Measurements from ENCODE around the gene CBARP. TPM values are rescaled to one million over a fixed set of nuclear protein-coding genes. Genes with fewer than 3 reads are reported as not detected.
A peak's percentile ranks its signal among the peaks of the same experiment; 100 is the strongest.

Gene CBARP
- total and polyA plus RNA-seq, 9 of the 15 experiments (the other 6 are each of a cell fraction or from before 2014, with no cell fraction given): 0.03 to 8.9 (median 1.2) TPM; not detected in 1

- TF ChIP-seq ZNF324 (CRISPR knock-in tag; IDR thresholded peaks at IDR 0.05): no peak
- TF ChIP-seq RHOXF2B (CRISPR knock-in tag; conservative IDR thresholded peaks at IDR 0.05): no peak
- no peak for TF ChIP-seq FOXK1 (CRISPR knock-in tag; IDR thresholded peaks at IDR 0.05; ENCODE audit: borderline replicate concordance)
- TF ChIP-seq CHD7 (IDR thresholded peaks at IDR 0.05; ENCODE audit: low read depth, low read length): no peak
- no peak for TF ChIP-seq PHB (CRISPR knock-in tag; IDR thresholded peaks at IDR 0.05)
- TF ChIP-seq RBM25 (IDR thresholded peaks at IDR 0.05; ENCODE audit: low read depth, low read length, severe bottlenecking): no peak
- no peak for TF ChIP-seq STAT5A (IDR thresholded peaks at IDR 0.05; ENCODE audit: borderline replicate concordance, low read length)
- no peak for TF ChIP-seq ZNF184 (CRISPR knock-in tag; IDR thresholded peaks at IDR 0.05)
- TF ChIP-seq PYGO2 (tag; IDR thresholded peaks at IDR 0.05): no peak
- peak; percentile 52; the same call in 1 of the 2 replicates for TF ChIP-seq SNIP1 (IDR thresholded peaks at IDR 0.05; ENCODE audit: low read depth)
- TF ChIP-seq SPI1 (IDR thresholded peaks at IDR 0.05; ENCODE audit: borderline replicate concordance, low read depth, low read length): no peak
- no peak for TF ChIP-seq MCM2 (IDR thresholded peaks at IDR 0.05; ENCODE audit: low read depth)
- TF ChIP-seq ZNF395 (CRISPR knock-in tag; IDR thresholded peaks at IDR 0.05): no peak
- peak; percentile 19; the same call in 1 of the 2 replicates for TF ChIP-seq SMAD4 (CRISPR knock-in tag; conservative IDR thresholded peaks at IDR 0.05)
- TF ChIP-seq RCOR1 (IDR thresholded peaks at IDR 0.05; ENCODE audit: borderline replicate concordance in 1 of 2, low read depth in 2 of 2, low read length in 2 of 2): no peak
Observed at GRCh38 chr19:1273263-1274041, 35.6 kb upstream of the CBARP start (continued).

Data from K562 (cell line).